ENCODE measurements around the gene ANKRD63. TPM values are rescaled to one million over a fixed set of nuclear protein-coding genes. Genes with fewer than 3 reads are reported as not detected.

ANKRD63 gene
- polyA plus RNA-seq, 1 of the 3 experiments (the other 2 are of a cell fraction): not detected

- ChIA-PET POLR2A (interaction anchor here (0.6 kb wide), 1 partner anchor 17 kb away, joined by 3 read pairs; no protein-coding TSS in a partner anchor), CTCF (interaction anchor here (1.0 to 34.5 kb wide), 3 partner anchors 9 to 148 kb away, joined by 3 to 720 read pairs (median 3); no protein-coding TSS in a partner anchor)
- no peak for DNase-seq
- H2AFZ ChIP-seq (ENCODE audit: low read depth): no peak overlapping the region
- H3K79me2 ChIP-seq (ENCODE audit: insufficient read depth): no peaks in the 10 kb centered on the region
- H3K9me2 ChIP-seq: no peaks in the 10 kb centered on the region
- peaks cover 21% of the 10 kb centered on the region for H3K27me3 ChIP-seq (ENCODE audit: insufficient read depth)
- H3F3A ChIP-seq (replicated peaks; ENCODE audit: insufficient read depth): peaks cover 7% of the 10 kb centered on the region
- TF ChIP-seq ELF1 (IDR thresholded peaks at IDR 0.05) (no peak), FOSL2 (IDR thresholded peaks at IDR 0.05; ENCODE audit: borderline replicate concordance, low read depth) (no peak), GATA2 (CRISPR knock-in tag; IDR thresholded peaks at IDR 0.05) (no peak), USF2 (IDR thresholded peaks at IDR 0.05; ENCODE audit: borderline replicate concordance, low read depth, low read length) (no peak), RAD21 (IDR thresholded peaks at IDR 0.05; ENCODE audit: low read length) (no peak), NRF1 (IDR thresholded peaks at IDR 0.05; ENCODE audit: low read depth, low read length) (no peak), CTCF (IDR thresholded peaks at IDR 0.05) (no peak), USF1 (IDR thresholded peaks at IDR 0.05; ENCODE audit: borderline replicate concordance, low read depth) (no peak)
- no peak overlapping the region for H3K9ac ChIP-seq
- no peaks in the 10 kb centered on the region for H3K9me3 ChIP-seq
- peaks cover 4 to 14% of the 10 kb centered on the region in 2 experiments; a peak in 2 of 4 replicates for H3K4me1 ChIP-seq (ENCODE audit: control insufficient read depth in 1 of 2, insufficient read depth in 2 of 2, low read depth in 1 of 2, low read length in 1 of 2)
- H4K20me1 ChIP-seq (ENCODE audit: insufficient read depth): 0 out of 2 replicates have a peak, but pooled peaks cover 5% of the 10 kb centered on the region
- no peaks in the 10 kb centered on the region for H3K36me3 ChIP-seq (replicated peaks in 1 of 2; ENCODE audit: control insufficient read depth in 1 of 2, insufficient read depth in 2 of 2, low read length in 1 of 2)
- H3K4me3 ChIP-seq (ENCODE audit: low read depth in 2 of 2, low read length in 1 of 2): no peak overlapping the region
- no peak overlapping the region for H3K4me2 ChIP-seq
- 97% methylated on average over 4 of the region's 4 CpGs for WGBS (ENCODE audit: low lambda C conversion rate)
- H3K27ac ChIP-seq (ENCODE audit: low read depth in 2 of 2, low read length in 1 of 2): no peak overlapping the region
Measured at GRCh38 chr15:40255033-40255432, 27.8 kb downstream of the ANKRD63 start.

GRCh38 chr15:40254452-40254851 is 28.4 kb downstream of the ANKRD63 start:
- peaks cover 21% of the 10 kb centered on the region for H3K27me3 ChIP-seq (ENCODE audit: insufficient read depth)
- TF ChIP-seq CTCF (IDR thresholded peaks at IDR 0.05): no peak
- TF ChIP-seq NFIC (IDR thresholded peaks at IDR 0.05; ENCODE audit: borderline replicate concordance): no peak
- no peak for TF ChIP-seq MAX (IDR thresholded peaks at IDR 0.05; ENCODE audit: low read depth)
- TF ChIP-seq MEF2A (IDR thresholded peaks at IDR 0.05; ENCODE audit: borderline replicate concordance, low read depth): no peak
- no peak for TF ChIP-seq ZBTB33 (IDR thresholded peaks at IDR 0.05; ENCODE audit: borderline replicate concordance, low read depth)
- TF ChIP-seq GATA2 (CRISPR knock-in tag; IDR thresholded peaks at IDR 0.05): no peak
- no peak for TF ChIP-seq RFX5 (IDR thresholded peaks at IDR 0.05; ENCODE audit: low read length)
- TF ChIP-seq RCOR1 (IDR thresholded peaks at IDR 0.05; ENCODE audit: low read length): no peak
- no peak for TF ChIP-seq FOXM1 (IDR thresholded peaks at IDR 0.05; ENCODE audit: low read depth)
- no peak for TF ChIP-seq RAD21 (IDR thresholded peaks at IDR 0.05; ENCODE audit: low read length)
- TF ChIP-seq TCF12 (IDR thresholded peaks at IDR 0.05): no peak
- no peak for TF ChIP-seq EP300 (IDR thresholded peaks at IDR 0.05; ENCODE audit: borderline replicate concordance in 1 of 2, low read depth in 1 of 2, low read length in 1 of 2)
- no peak overlapping the region for H3K27ac ChIP-seq (ENCODE audit: low read depth in 2 of 2, low read length in 1 of 2)
- H2AFZ ChIP-seq (ENCODE audit: low read depth): no peak overlapping the region
- no peaks in the 10 kb centered on the region for H3K9me2 ChIP-seq
- H3K36me3 ChIP-seq (replicated peaks in 1 of 2; ENCODE audit: control insufficient read depth in 1 of 2, insufficient read depth in 2 of 2, low read length in 1 of 2): no peaks in the 10 kb centered on the region
- 0 out of 2 replicates have a peak, but pooled peaks cover 9% of the 10 kb centered on the region for H4K20me1 ChIP-seq (ENCODE audit: insufficient read depth)
- peaks cover 12% of the 10 kb centered on the region for H3F3A ChIP-seq (replicated peaks; ENCODE audit: insufficient read depth)
- H3K4me3 ChIP-seq (ENCODE audit: low read depth in 2 of 2, low read length in 1 of 2): no peak overlapping the region
- WGBS (ENCODE audit: low lambda C conversion rate): 82% methylated on average over 2 of the region's 3 CpGs
- CTCF ChIA-PET: interaction anchor here (0.7 to 34.5 kb wide), 5 partner anchors 8 to 148 kb away, joined by 3 to 720 read pairs (median 4); no protein-coding TSS in a partner anchor
- H3K4me2 ChIP-seq: no peak overlapping the region
- H3K9me3 ChIP-seq: no peaks in the 10 kb centered on the region
- H3K79me2 ChIP-seq (ENCODE audit: insufficient read depth): no peaks in the 10 kb centered on the region
- no peak for DNase-seq
- H3K9ac ChIP-seq: no peak overlapping the region
- H3K4me1 ChIP-seq (ENCODE audit: control insufficient read depth in 1 of 2, insufficient read depth in 2 of 2, low read depth in 1 of 2, low read length in 1 of 2): peaks cover 9 to 20% of the 10 kb centered on the region in 2 experiments
- POLR2A ChIA-PET: no interaction called here

All from SK-N-SH (cell line).